ENCODE results near the gene SCNN1G.

GRCh38 chr16:23214796-23215195 lies 32.3 kb downstream of the SCNN1G start:
- TF ChIP-seq CTCF (IDR thresholded peaks at IDR 0.05) = no peak
- no peak for TF ChIP-seq EP300 (IDR thresholded peaks at IDR 0.05)
- TF ChIP-seq POLR2A (IDR thresholded peaks at IDR 0.05) = no peak

Data from gastroesophageal sphincter (tissue), 3 donors.